22Rv1 (cell line): ENCODE measurements around the gene ADCY9.

ENCODE experiments used
- ZFX ChIP-seq: fragments of 450-650 bp; IDR thresholded peaks from 2 replicates; pipeline ENCODE4 v1.6.1; 2017; ENCODE audit warnings: antibody characterized with exemption, borderline replicate concordance
- TF ChIP-seq, protein P1 (sequence below): fragments of 450-650 bp; IDR thresholded peaks from 2 replicates; pipeline ENCODE4 v1.5.1; 2017; ENCODE audit warnings: mild to moderate bottlenecking

DNA sequence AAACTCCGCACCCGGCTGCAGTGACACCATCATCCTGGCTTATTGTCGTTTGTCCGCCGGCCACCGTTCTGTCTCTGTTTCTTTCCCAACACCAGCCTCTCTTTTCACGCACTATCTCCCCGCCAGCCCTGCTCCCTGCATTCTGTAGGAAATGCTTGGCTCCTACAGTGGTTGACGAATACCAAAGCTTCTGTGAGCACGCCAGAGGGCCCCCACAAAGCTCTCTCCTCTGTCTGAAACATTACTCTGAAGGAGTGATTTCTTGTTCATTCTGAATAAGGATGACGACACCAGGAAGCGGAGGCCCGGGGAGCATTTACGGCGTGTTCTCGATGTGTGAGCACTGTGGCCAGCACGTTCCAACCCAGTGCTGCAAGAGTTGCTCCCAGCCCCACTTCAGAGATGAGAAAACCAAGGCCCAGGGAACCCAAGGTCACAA is 58.8 kb downstream of the ADCY9 start:
- TF ChIP-seq, protein P1, sequence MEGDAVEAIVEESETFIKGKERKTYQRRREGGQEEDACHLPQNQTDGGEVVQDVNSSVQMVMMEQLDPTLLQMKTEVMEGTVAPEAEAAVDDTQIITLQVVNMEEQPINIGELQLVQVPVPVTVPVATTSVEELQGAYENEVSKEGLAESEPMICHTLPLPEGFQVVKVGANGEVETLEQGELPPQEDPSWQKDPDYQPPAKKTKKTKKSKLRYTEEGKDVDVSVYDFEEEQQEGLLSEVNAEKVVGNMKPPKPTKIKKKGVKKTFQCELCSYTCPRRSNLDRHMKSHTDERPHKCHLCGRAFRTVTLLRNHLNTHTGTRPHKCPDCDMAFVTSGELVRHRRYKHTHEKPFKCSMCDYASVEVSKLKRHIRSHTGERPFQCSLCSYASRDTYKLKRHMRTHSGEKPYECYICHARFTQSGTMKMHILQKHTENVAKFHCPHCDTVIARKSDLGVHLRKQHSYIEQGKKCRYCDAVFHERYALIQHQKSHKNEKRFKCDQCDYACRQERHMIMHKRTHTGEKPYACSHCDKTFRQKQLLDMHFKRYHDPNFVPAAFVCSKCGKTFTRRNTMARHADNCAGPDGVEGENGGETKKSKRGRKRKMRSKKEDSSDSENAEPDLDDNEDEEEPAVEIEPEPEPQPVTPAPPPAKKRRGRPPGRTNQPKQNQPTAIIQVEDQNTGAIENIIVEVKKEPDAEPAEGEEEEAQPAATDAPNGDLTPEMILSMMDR: no peak
- no peak for TF ChIP-seq ZFX
